ENCODE results near the gene POMP.

POMP gene

DNA sequence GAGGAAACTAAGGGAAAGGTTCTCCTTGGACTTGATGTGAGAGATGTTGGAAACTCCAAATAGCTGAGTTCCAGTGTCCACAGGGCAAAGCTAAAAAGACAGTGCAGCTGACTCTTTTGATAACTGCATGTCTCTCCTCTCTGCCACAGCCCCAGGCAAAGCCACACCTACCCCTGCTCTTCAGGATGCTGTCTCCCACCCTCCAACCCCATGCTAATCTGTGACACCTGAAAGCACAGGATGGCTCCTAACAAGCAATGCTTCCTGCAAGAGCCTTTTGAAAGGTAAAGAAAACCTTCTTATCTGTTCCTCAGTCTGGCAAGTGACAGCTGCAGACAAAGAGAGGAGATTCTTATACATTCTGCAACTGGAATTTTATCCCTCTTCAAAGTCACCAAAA, 45.4 kb downstream of the POMP start:
- DNase-seq = no peak

DNA sequence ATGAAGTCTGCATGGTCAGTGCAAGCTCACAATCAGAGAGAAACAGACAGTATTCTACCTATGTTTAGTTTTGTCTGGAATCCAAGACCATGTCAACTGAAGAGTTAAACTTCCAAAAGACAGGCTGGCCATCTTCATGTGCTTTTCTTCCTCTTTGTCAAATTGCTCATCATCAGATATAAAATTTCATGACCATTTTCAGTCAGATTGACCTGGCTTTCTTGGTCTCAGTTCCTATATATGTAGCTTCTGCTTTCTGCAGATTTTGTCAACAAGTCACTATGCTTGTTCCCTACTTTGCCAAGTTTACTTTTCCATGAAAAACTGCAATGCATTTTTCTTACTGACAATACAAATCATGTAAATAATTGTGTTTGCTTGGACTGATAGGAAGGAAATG, 46.0 kb downstream of the POMP start:
- no peak for DNase-seq

DNA sequence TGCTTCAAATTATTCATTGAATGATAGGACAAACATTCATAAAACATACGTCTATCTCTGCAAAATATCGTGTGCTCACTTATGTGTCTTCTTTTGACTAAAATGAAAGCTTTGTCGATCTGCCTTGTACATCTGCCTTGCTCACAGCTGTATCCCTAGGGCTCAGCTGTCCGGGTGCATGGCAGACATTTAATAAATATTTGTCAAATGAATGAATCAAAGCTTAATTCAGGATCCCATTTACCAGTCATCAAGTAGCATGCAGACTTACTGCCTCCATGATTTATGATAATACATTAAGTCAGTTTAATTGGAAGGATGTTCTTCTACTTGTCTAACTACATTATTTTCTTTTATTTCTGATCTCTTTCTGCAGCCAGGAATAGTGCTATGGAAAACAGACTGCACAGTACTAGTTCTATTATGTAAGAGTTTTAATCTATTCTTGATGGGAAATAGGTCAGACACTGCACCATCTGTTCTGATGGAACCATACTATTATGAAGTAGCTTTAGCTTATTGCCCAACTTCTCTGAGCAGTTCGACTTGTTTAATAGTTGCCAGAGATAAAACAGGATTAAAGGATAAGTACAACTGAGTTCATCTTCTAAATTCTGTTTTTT, 46.6 kb downstream of the POMP start:
- DNase-seq = no peak

GRCh38 chr13:28707629-28708427, 48.9 kb downstream of the POMP start:
- DNase-seq = peak; percentile 13

- DNase-seq = no peak
Measured at GRCh38 chr13:28710161-28710560, 51.2 kb downstream of the POMP start.

GRCh38 chr13:28714651-28715050, 55.7 kb downstream of the POMP start:
- no peak for DNase-seq

GRCh38 chr13:28716511-28716910, 57.6 kb downstream of the POMP start:
- DNase-seq = no peak

GRCh38 chr13:28717170-28717569, 58.2 kb downstream of the POMP start:
- DNase-seq = no peak

DNA sequence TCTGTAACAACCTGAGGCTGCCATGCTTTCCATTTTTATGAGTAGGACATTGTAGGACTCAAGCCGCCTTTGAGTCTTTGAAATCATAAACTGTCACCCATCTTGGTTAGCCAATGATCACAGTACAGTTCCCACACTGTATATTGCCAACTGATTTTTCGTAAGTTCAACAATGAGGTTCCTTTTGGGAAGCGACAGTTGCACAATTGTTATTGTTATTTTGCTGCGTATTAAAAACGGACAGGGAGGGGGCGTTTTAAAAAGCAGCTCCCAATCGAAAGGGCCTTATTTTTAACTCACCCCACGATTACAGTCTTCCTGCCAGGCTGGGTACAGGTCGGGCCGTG, 59.2 kb downstream of the POMP start:
- no peak for DNase-seq

DNA sequence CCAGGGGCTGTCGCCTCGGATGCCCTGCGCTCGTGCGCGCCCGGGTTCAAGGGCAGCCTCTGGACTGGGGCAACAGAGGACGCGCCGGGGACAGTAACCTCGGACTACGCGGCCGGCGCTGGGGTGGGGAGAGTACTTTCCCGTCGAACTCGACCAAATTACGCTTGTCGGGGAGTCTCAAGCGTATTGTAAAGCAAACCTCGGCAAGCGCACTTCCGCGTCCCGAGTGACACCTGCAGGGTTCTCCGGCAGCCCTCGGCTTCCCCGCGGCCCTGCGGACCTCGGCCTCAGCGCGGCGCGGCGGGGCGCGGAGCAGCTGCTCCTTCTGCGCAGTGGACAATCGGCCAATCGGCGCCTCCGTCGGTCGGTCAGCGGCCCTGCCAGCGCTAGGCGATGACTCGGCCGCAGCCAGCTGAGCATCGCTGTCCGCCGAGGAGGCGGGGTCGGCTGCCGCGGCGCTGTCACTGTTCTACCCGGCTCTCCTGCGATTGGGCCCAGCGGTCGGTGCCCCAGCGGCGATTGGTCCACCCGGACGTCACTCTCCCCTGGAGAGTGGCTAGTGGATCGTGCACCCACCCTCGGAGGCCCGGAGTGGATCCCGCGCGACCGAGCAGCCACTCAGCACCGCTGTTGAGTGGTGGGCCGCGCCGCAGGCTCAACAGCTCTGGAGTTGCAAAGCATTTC, 59.8 kb downstream of the POMP start, which contains the start of gene SLC46A3:
Gene SLC46A3, minus strand, starts transcription at position 428 of the 684 bp plus-strand sequence. CDS start 972 bp downstream, outside the sequence.
- peak; percentile 99 for DNase-seq

DNA sequence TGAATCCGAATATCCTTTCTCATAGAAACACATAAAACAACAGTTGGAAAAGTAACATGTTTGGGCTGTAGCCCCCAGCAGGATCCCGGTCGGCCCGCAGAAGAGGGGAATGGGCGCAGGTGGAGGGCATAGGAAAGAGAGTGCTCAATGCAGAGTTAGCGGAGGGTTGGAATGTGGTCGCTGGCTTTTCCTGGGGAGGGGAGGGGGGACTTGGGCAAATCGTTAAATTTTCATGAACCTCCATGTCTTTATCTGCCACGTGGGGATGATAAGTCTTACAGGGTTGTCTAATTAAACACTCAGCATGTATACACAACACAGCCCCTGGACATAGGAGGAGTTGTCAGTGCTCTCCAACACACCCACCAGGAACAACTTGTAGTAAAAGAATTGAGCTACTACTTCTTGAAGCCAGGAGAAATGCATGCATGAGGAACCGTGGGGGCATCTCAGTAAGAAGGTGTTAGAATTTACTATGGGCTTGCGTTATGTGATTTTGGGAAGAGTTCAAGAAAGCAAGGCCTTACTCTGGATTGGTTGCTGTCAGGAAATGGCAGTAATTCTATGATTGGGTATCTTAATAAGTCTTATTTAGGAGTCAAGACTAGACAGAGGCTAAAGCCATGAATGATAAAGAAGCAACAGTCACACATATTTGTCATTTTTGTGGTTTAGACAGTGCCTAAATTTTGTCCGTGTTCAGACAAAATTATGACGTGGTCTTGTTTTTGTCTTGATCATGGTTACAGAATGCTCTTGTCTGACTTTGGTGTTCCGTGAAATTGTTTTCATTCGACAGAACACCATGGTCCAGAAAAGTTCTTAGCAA, 60.5 kb downstream of the POMP start:
- no peak for DNase-seq

- no peak for DNase-seq
Measured at GRCh38 chr13:28723806-28724205, 64.9 kb downstream of the POMP start.

DNA sequence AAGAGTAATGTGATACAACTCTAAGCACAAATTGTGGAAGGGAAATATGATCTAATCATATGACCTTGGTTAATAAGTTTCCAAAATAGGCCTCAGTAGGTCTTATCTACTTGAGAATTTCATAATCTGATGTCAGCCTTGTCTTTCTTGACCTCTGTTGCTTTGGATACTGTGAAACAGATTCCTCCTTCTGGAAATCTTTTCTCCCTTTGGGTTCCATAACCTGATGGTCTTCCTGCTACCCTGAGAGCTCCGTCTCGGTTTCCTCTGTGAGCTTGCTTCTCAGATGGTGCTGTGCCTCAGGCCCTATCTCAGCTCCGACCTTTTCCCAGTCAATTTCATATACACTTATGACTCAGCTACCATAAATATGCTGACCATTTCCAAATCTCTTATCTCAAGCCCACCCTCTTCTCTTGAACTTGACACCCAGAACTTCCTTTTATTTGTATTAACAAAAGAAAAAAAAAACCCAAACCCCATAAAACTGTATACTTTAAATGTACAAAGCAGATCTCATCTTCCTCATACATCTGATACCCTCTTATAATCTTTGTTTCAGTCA, 66.2 kb downstream of the POMP start:
- no peak for DNase-seq
